GM23248 (cell line): ENCODE data around the gene ZSCAN5B.

Experiments
- EZH2 ChIP-seq: fragments of 200-600 bp; sonication (generic); IDR thresholded peaks from 2 replicates; pipeline ENCODE4 v1.6.1; 2018; ENCODE audit warnings: antibody characterized with exemption, mild to moderate bottlenecking; ENCODE audit not compliant: insufficient read depth, poor library complexity, severe bottlenecking
- EZH2phosphoT487 ChIP-seq: fragments of 200-600 bp; sonication (generic); IDR thresholded peaks from 2 replicates; pipeline ENCODE4 v1.6.1; 2018; ENCODE audit warnings: antibody characterized with exemption, moderate library complexity, mild to moderate bottlenecking, low read depth; ENCODE audit not compliant: insufficient read depth

DNA sequence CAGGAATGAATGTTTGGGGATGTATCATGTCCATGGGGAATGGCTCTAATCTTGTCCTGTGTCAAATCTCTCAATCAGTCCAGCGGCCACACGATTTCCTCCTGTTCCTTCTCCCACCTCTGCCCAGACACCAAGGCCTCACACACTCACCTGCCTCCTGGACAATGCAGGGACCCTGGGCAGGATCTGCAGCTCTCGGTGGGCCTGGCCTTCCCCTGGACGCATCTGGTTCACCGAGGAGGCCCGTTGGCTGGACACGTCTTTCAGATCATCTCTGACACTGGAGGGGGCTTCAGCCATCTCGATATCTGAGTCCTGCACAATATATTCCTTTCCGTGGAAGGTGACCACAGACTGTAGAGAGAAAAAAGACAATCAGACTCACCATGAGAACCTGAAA, 25.9 kb upstream of the ZSCAN5B start:
- TF ChIP-seq EZH2 (no peak), EZH2phosphoT487 (no peak)
